ENCODE measurements around the gene RPS6KL1. TPM values are rescaled to one million over a fixed set of nuclear protein-coding genes. Genes with fewer than 3 reads are reported as not detected.
A peak's percentile ranks its signal among the peaks of the same experiment; 100 is the strongest.

The RPS6KL1 gene
- total RNA-seq, 4 donors from 2014 or later, result 0.83 to 1.7 (median 1.3) TPM

- peak overlapping the region; percentile 57 to 76 (median 68) for H3K27ac ChIP-seq
- TF ChIP-seq POLR2A (IDR thresholded peaks at IDR 0.05) (no peak), CTCF (IDR thresholded peaks at IDR 0.05) (no peak)
- intact Hi-C loops (cut with DNase I), result loop anchor here (5.0 kb wide), 1 partner anchor 134 kb away; no protein-coding TSS in a partner anchor
- peak overlapping the region in 3 of 4 donors; percentile 17 to 37 (median 25) for H3K4me3 ChIP-seq
- H3K27me3 ChIP-seq, result no peaks in the 10 kb centered on the region
- peaks cover 24 to 70% (median 28%) of the 10 kb centered on the region in 3 donors for H3K4me1 ChIP-seq
- WGBS, 2 donors, result 45 to 65% methylated on average over 2 to 5 of the region's 23 CpGs
- H3K9me3 ChIP-seq, result no peaks in the 10 kb centered on the region
- DNase-seq, result no peak
- H3K36me3 ChIP-seq, result peaks cover 0 to 7% (median 0%) of the 10 kb centered on the region in 3 donors
Measured at GRCh38 chr14:74948228-74949175, 25.4 kb upstream of the RPS6KL1 start.

- peaks cover 0 to 7% (median 0%) of the 10 kb centered on the region in 3 donors for H3K36me3 ChIP-seq
- 62 to 92% methylated on average over 4 to 8 of the region's 13 CpGs for WGBS, 2 donors
- intact Hi-C loops (cut with DNase I), result loop anchor here (5.0 kb wide), 1 partner anchor 135 kb away; no protein-coding TSS in a partner anchor
- no peak for DNase-seq
- TF ChIP-seq POLR2A (IDR thresholded peaks at IDR 0.05) (no peak), CTCF (IDR thresholded peaks at IDR 0.05) (no peak)
- H3K27ac ChIP-seq, result peak overlapping the region; percentile 57 to 76 (median 68)
- H3K27me3 ChIP-seq, result no peaks in the 10 kb centered on the region
- peaks cover 19 to 66% (median 21%) of the 10 kb centered on the region in 3 donors for H3K4me1 ChIP-seq
- peak overlapping the region in 3 of 4 donors; percentile 17 to 37 (median 25) for H3K4me3 ChIP-seq
- no peaks in the 10 kb centered on the region for H3K9me3 ChIP-seq
Measured at GRCh38 chr14:74947353-74948227, 24.5 kb upstream of the RPS6KL1 start.

GRCh38 chr14:74946659-74947281, 23.7 kb upstream of the RPS6KL1 start:
- Histone ChIP-seq H3K4me1 (peaks cover 27 to 66% (median 28%) of the 10 kb centered on the region in 3 donors), H3K4me3 (peak overlapping the region in 2 of 4 donors; percentile 13 to 28), H3K27ac (peak overlapping the region; percentile 57 to 76 (median 68))

More at GRCh38 chr14:74946659-74947281, 23.7 kb upstream of the RPS6KL1 start:
- Histone ChIP-seq H3K9me3 (no peaks in the 10 kb centered on the region), H3K27me3 (no peaks in the 10 kb centered on the region), H3K36me3 (peaks cover 0 to 7% (median 0%) of the 10 kb centered on the region in 3 donors)
- intact Hi-C loops (cut with DNase I), result loop anchor here (5.0 kb wide), 1 partner anchor 136 kb away; no protein-coding TSS in a partner anchor
- DNase-seq, result no peak
- 29 to 40% methylated on average over 1 to 2 of the region's 5 CpGs for WGBS, 2 donors
- no peak for TF ChIP-seq CTCF (IDR thresholded peaks at IDR 0.05)
- TF ChIP-seq POLR2A (IDR thresholded peaks at IDR 0.05), result no peak

Data from esophagus squamous epithelium (tissue), 5 donors.